A549 (cell line): ENCODE results near the gene NIN.

ENCODE experiments used
- BHLHE40 ChIP-seq: IDR thresholded peaks from 2 replicates; pipeline ENCODE4 v1.6.1; 2012; ENCODE audit warnings: low read depth, low read length, inconsistent platforms
- CTCF ChIP-seq: fragments of >200 bp; sonication (Bioruptor Twin); formaldehyde crosslinking; IDR thresholded peaks from 3 replicates; pipeline ENCODE4 v1.5.1; 2016
- GATA3 ChIP-seq: IDR thresholded peaks from 2 replicates; pipeline ENCODE4 v1.6.1; 2012; ENCODE audit warnings: borderline replicate concordance
- JUN ChIP-seq, 2 experiments: fragments of >200 bp; sonication (Bioruptor Twin); formaldehyde crosslinking; IDR thresholded peaks; 2 replicates in 1 of 2; 3 replicates in 1 of 2; pipeline ENCODE4 v1.6.1; 2016 to 2017
- JUNB ChIP-seq: fragments of >200 bp; sonication (Bioruptor Twin); formaldehyde crosslinking; IDR thresholded peaks from 2 replicates; pipeline ENCODE4 v1.6.1; 2016
- NR3C1 ChIP-seq: fragments of >200 bp; sonication (Bioruptor Twin); formaldehyde crosslinking; IDR thresholded peaks from 3 replicates; pipeline ENCODE4 v1.6.1; 2017
- PHF8 ChIP-seq: fragments of 200-600 bp; sonication (generic); IDR thresholded peaks from 2 replicates; pipeline ENCODE4 v1.6.1; 2016; ENCODE audit warnings: low read depth, mild to moderate bottlenecking, antibody characterized with exemption, moderate library complexity, borderline replicate concordance
- POLR2A ChIP-seq: IDR thresholded peaks from 2 replicates; pipeline ENCODE4 v1.6.1; 2012; ENCODE audit warnings: mild to moderate bottlenecking, low read length
- POLR2AphosphoS2 ChIP-seq: conservative IDR thresholded peaks from 2 replicates; pipeline ENCODE4 v1.6.1; 2012; ENCODE audit warnings: low read length, improper control_type of control experiment, inconsistent platforms
- TP53 ChIP-seq: fragments of 250-450 bp; sonication (Bioruptor Pico); IDR thresholded peaks from 2 replicates; pipeline ENCODE4 v1.5.0; 2021; ENCODE audit warnings: mild to moderate bottlenecking, moderate library complexity
- ZFP36 ChIP-seq: fragments of 450-650 bp; IDR thresholded peaks from 2 replicates; pipeline ENCODE4 v1.6.1; 2014; ENCODE audit warnings: borderline replicate concordance; ENCODE audit not compliant: partially characterized antibody

- no peak for TF ChIP-seq POLR2AphosphoS2
- no peak for TF ChIP-seq BHLHE40
- no peak for TF ChIP-seq ZFP36
- TF ChIP-seq NR3C1: no peak
- TF ChIP-seq CTCF: no peak
- TF ChIP-seq TP53 (CRISPR knock-in tag): no peak
- no peak for TF ChIP-seq JUN (IDR thresholded peaks at IDR 0.05)
- TF ChIP-seq JUNB: no peak
- no peak for TF ChIP-seq PHF8
- TF ChIP-seq GATA3: no peak
- TF ChIP-seq POLR2A: no peak
These were observed 34.6 kb upstream of the NIN start for GRCh38 chr14:50865391-50866076.
